DMS53 treated with DMSO at 0.1 percent for 48 hours (cell line): ENCODE results near the gene IARS2.
"Not testable (repeated sequence)": the region's sequence is repeated elsewhere in the genome, so short reads cannot be mapped to it uniquely, and the experiment has no call there.

Experiments used
- DNase-seq: peaks from one replicate; lab custom pipeline; 2025; ENCODE audit not compliant: unreplicated experiment; lab: John Stamatoyannopoulos, UW

The IARS2 gene

GRCh38 chr1:220094016-220094911 is at the start of gene IARS2:
TSS of gene IARS2 (plus strand) at chr1:220094132. CDS start at chr1:220094217, 85 bp downstream.
- peak; percentile 64 for DNase-seq

DNA sequence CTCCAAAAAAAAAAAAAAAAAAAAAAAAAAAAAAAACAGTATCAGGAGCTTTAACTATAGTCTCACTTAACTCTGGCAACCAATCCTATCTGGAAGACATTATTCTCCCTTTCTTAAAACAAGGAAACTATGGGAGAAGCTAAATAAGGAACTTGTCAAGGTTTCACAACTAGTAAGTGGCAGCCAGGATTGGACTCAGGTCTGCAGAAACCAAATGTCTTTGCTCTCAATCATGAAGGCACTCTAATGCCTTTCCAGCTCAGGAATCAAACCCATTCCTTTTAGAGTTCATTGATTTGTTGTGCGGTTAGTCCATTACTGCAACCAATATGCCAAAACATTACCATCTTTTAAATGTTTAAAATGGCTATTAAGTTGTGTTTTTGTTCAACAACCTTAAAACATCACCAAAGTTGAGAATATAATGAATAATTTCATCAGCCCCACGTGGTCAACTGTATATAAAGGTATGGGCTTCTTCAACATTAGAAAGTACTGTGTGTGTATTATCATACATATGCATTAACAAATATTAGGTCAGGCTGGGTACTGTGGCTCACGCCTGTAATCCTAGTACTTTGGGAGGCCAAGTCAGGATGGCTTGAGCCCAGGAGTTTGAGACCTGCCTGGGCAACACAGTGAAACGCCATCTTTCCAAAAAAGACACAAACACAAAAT is 49.1 kb upstream of the IARS2 start:
- DNase-seq, result no peak

GRCh38 chr1:220045356-220046051 is 48.4 kb upstream of the IARS2 start:
- DNase-seq, result peak; percentile 33

GRCh38 chr1:220046052-220046930 is 47.6 kb upstream of the IARS2 start, which contains the start of gene EPRS1:
TSS of gene EPRS1 (minus strand) at chr1:220046505. CDS start at chr1:220046388, 117 bp downstream.
- DNase-seq, result peak; percentile 98

DNA sequence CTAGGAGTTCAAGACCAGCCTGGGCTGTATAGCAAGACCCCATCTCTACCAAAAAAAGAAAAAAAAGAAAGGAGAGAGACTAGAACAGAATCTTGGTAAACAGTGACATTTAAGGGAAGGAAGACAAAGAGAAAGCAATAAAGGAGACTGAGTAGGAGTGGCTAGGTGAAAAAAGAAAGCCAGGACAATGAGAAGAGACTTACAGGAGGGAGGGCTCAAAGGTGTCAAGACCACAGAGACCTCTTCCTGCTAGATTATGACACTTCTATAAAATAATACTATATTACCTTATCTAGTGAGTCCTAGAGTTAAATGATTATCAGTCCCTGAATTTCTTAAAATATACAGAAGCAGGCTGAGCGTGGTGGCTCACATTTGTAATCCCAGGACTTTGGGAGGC is 37.6 kb upstream of the IARS2 start:
- no peak for DNase-seq

DNA sequence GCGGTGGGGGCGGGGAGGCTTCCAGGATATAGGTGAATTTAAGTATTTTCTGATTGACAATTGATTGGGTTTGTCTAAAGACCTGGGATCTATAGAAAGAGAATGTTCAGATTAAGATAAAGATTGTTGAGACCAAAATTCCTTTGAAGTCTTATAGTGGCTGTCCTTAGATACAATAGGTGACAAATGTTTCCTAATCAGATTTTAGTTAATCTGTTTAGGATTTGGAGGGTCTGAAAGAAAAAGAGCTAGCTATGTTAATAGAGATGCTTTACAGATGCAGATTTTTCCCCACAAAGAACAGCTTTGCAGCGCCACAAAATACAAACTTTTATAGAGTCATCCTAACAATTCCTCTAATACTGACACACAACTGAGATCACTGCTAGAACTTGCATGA is 33.1 kb upstream of the IARS2 start:
- DNase-seq, result no peak

GRCh38 chr1:220062629-220063028 is 31.3 kb upstream of the IARS2 start:
- DNase-seq, result no peak

- DNase-seq, result no peak
Observed at GRCh38 chr1:220067269-220068204, 26.4 kb upstream of the IARS2 start.

DNA sequence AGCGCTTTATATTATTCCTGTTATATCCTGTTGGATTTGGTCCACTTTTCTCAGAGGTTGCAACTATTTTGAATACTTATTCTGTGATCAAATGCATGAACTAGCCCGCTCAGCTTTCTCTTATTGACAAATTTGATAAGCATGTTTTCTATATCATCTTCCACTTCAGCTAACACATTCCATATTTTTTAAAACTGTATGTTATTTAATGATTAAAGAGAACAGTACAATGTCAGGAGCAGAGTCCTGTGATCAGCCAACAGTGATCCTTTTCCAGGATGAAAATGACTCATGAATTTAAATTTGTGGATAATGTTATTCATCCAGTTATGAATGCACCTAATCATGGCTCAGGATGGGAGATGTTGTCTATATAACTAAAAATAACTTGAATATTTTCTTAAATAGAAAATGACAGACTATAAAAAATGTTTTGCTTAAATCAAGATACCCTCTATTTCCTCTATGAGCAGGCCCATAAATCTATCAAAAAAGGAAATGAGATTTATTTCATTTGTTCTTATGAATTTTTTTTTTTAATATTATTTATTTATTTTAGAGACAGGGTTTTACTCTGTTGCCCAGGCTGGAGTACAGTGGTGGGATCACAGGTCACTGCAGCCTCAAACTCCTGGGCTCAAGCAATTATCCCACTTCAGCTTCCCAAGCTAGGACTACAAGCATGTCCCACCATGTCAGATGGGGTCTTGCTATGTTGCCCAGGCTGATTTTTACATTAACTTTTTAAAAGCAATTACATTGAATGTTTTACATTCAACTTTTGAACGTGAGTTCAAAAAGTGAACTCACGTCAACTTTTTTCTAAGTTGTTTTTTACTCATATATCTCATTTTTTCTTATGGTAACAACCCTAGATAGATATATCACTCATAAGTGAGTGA is 16.8 kb upstream of the IARS2 start:
- no peak for DNase-seq

- no peak for DNase-seq
Observed at GRCh38 chr1:220077887-220078286, 16.0 kb upstream of the IARS2 start.

- no peak for DNase-seq
Observed at GRCh38 chr1:220084460-220084859, 9.5 kb upstream of the IARS2 start.

- DNase-seq, result not testable (repeated sequence)
Observed at GRCh38 chr1:220086261-220086686, 7.7 kb upstream of the IARS2 start.

- peak; percentile 99 for DNase-seq
Observed at GRCh38 chr1:220089650-220090556, 4.0 kb upstream of the IARS2 start, which contains the start of gene BPNT1. TSS of gene BPNT1 (minus strand) at chr1:220089788. CDS start at chr1:220079846, 9,942 bp downstream.

DNA sequence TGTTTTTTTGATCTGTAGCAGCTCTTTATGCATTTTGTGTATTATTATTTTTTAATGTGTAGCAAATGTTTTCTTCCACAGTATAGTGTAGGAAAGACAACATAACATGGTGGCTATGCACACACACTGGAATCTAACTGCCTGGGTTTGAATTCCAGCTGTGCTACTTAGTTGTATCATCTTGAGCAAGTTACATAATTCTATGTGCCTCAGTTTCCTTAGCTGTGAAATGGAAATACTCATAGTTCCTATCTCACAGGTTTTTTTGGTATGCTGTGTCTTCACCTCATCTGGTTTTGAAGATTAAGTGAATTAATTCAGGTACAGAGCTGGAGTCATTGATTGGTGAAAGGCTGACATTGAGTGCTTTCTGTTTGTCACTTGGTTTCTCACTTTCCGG is 1.2 kb upstream of the IARS2 start:
- DNase-seq, result no peak

DNA sequence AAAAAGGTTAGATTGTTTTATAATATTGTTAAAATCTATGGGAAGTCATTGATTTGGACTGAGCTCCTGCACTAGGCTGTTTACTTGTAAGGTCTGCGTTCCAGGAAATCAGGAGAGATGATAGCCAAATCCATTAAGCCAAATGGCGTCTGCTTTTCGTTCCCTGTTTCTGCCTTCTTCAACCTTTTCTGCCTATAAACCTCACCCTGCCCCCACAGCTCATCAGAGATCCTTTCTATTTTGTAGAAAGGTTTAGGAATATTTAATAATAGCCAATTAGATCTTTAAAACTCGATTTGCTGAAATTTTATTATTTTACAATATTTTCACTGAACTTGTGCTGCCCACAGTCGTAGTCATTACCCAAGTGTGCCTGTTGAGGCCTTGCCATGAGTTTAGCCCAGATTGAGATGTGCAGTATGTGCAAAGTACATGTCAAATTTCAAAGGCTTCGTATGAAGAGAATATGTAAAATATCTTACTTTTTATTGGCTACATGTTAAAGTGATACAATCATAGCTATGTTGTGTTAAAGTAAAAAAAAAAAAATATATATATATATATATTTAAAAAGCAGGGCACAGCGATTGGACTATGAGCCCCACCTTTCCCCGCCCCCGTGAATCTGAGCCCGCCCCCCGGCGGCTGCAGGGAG is 444 bp upstream of the IARS2 start:
- DNase-seq, result peak; percentile 89

DNA sequence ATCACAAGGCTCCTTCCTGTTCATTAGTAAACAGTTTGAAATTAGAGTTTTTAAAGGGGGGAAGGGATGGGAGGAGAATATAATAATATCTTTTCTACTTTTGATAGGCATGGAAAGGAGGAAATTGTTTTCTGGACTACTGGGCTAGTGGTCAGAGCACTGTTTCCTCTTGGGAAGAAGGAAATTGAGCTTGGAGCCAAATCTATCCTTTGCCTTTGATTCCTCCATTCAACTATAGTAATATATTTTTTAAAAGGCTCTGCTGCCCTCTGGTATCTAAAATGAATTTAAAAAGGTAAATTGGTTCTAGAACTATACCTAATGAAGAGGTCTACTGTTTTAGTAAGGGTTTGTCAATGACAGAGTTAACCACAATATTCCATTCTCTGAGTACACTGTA is 5.9 kb downstream of the IARS2 start:
- DNase-seq, result no peak

DNA sequence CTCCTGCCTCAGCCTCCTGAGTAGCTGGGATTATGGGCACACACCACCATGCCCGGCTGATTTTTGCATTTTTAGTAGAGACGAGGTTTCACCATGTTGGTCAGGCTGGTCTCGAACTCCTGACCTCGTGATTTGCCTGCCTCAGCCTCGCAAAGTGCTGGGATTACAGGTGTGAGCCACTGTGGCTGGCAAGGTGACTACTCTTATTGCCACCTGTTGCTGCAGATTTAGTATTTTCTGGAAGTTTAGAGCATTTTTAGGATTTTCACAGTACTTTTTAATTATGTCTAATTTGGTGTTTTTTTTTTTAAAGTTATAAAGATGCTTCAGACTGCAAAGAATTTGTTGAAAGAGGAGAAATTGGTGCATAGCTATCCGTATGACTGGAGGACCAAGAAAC is 16.5 kb downstream of the IARS2 start:
- DNase-seq, result not testable (repeated sequence)
